ENCODE measurements around the gene ATP2B1. TPM values are rescaled to one million over a fixed set of nuclear protein-coding genes. Genes with fewer than 3 reads are reported as not detected.

The ATP2B1 gene
- total RNA-seq, 1 donor from 2014 or later, result 34.5 TPM

DNA sequence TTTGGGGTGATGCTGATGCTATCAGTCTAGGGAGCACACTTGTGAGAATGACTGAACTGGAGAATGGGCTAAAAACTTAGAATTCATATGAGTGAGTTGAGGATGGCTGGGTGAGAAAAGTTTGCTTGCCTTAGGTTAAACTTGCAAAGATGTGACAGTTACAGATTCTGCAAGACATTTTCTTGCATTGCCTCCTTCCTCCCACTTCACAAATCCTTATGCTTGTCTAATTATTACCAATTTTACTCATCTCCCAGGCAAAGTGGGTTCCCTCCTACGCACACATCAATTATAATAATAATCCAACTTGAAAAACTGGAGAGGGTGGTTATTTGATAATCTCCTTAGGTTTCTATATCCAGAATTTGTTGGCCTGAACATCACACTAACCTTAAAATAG lies 50.9 kb downstream of the ATP2B1 start:
- Histone ChIP-seq H3K36me3 (no peaks in the 10 kb centered on the region), H3K9me3 (no peaks in the 10 kb centered on the region), H3K4me1 (peaks cover 4% of the 10 kb centered on the region), H3K27ac (no peak overlapping the region), H3K27me3 (ENCODE audit: low read depth) (no peaks in the 10 kb centered on the region), H3K4me3 (no peak overlapping the region)
- ATAC-seq (no peak), DNase-seq (no peak)
- intact Hi-C loops (cut with DNase I), result no loop called here
- TF ChIP-seq, protein P1, sequence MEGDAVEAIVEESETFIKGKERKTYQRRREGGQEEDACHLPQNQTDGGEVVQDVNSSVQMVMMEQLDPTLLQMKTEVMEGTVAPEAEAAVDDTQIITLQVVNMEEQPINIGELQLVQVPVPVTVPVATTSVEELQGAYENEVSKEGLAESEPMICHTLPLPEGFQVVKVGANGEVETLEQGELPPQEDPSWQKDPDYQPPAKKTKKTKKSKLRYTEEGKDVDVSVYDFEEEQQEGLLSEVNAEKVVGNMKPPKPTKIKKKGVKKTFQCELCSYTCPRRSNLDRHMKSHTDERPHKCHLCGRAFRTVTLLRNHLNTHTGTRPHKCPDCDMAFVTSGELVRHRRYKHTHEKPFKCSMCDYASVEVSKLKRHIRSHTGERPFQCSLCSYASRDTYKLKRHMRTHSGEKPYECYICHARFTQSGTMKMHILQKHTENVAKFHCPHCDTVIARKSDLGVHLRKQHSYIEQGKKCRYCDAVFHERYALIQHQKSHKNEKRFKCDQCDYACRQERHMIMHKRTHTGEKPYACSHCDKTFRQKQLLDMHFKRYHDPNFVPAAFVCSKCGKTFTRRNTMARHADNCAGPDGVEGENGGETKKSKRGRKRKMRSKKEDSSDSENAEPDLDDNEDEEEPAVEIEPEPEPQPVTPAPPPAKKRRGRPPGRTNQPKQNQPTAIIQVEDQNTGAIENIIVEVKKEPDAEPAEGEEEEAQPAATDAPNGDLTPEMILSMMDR (IDR thresholded peaks at IDR 0.05), result no peak

DNA sequence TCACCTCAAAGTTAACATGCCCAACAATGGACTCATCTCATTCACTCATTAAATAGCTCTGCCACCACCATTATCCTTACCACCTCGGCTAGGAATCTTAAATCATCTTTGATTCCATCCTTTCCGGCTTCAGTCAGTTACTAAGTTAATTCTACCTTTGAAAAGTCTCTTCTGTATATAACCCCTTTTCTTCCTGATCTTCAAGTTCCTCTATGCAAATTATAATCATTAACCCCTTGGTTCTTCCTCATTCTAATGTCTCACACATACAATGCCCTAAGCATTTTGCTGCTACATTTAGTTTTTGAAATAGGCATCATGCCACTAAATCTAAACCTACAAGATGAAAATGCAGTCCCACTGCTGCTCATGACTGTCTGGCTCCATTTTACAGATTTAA lies 51.6 kb downstream of the ATP2B1 start:
- intact Hi-C loops (cut with DNase I), result no loop called here
- no peak for DNase-seq
- Histone ChIP-seq H3K36me3 (no peaks in the 10 kb centered on the region), H3K27me3 (ENCODE audit: low read depth) (no peaks in the 10 kb centered on the region), H3K4me3 (no peak overlapping the region), H3K27ac (no peak overlapping the region), H3K9me3 (no peaks in the 10 kb centered on the region), H3K4me1 (no peaks in the 10 kb centered on the region)
- TF ChIP-seq, protein P1 (IDR thresholded peaks at IDR 0.05), result no peak
- no peak for ATAC-seq

DNA sequence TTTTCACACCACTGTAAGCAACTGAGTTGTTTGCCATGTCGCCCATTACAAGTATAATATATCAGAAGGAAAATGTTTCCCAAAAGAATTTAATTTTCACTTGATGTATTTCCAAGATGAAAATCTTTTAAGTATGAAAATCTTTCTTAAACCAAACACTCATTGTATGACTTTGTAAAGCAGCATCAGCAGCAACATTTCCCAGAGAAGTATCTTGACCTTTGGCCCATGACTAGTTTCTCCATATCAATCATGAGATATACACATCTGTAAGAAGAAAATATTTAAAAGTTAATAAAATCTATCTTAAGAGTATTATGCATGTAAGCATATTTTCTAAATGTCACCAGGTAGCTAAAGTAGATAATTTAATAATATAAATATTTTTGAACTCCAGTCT lies 52.8 kb downstream of the ATP2B1 start:
- TF ChIP-seq, protein P1 (IDR thresholded peaks at IDR 0.05), result no peak
- H3K36me3 ChIP-seq, result no peaks in the 10 kb centered on the region
- no peak overlapping the region for H3K27ac ChIP-seq
- no peak for ATAC-seq
- H3K27me3 ChIP-seq (ENCODE audit: low read depth), result no peaks in the 10 kb centered on the region
- intact Hi-C loops (cut with DNase I), result no loop called here
- no peaks in the 10 kb centered on the region for H3K4me1 ChIP-seq
- no peaks in the 10 kb centered on the region for H3K9me3 ChIP-seq
- H3K4me3 ChIP-seq, result no peak overlapping the region
- no peak for DNase-seq

DNA sequence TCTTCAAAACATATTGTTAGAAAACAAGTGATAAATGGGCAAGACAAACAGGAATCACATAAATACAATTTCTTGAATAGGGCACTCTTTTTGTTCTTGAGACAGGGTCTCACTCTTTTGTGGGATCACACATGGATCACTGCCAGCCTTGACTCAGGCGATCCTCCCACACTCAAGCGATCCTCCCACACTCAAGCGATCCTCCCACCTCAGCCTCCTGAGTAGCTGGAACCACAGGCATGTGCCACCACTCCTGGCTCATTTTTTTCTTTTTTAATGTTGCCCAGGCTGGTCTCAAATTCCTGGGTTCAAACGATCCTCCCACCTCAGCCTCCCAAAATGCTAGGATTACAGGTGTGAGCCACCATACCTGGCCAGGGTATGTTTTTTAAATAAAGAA lies 57.4 kb downstream of the ATP2B1 start:
- no peak for ATAC-seq

GRCh38 chr12:89650239-89650638 lies 58.4 kb downstream of the ATP2B1 start:
- no peak for ATAC-seq
- no peak for DNase-seq
- intact Hi-C loops (cut with DNase I), result no loop called here

More for the DNA sequence above, 57.4 kb downstream of the ATP2B1 start:
- intact Hi-C loops (cut with DNase I), result no loop called here
- TF ChIP-seq, protein P1 (IDR thresholded peaks at IDR 0.05), result no peak
- Histone ChIP-seq H3K4me1 (no peaks in the 10 kb centered on the region), H3K9me3 (no peaks in the 10 kb centered on the region), H3K4me3 (no peak overlapping the region), H3K36me3 (no peaks in the 10 kb centered on the region), H3K27me3 (ENCODE audit: low read depth) (no peaks in the 10 kb centered on the region), H3K27ac (no peak overlapping the region)
- no peak for DNase-seq

More at GRCh38 chr12:89650239-89650638, 58.4 kb downstream of the ATP2B1 start:
- no peak overlapping the region for H3K4me3 ChIP-seq
- H3K27me3 ChIP-seq (ENCODE audit: low read depth), result no peaks in the 10 kb centered on the region
- no peaks in the 10 kb centered on the region for H3K36me3 ChIP-seq
- H3K9me3 ChIP-seq, result no peaks in the 10 kb centered on the region
- peaks cover 5% of the 10 kb centered on the region for H3K4me1 ChIP-seq
- TF ChIP-seq, protein P1 (IDR thresholded peaks at IDR 0.05), result no peak
- no peak overlapping the region for H3K27ac ChIP-seq

Measured in lower lobe of right lung (tissue), 2 donors.